Right cardiac atrium (tissue), 5 donors: ENCODE results near the gene HMGB1. TPM values are rescaled to one million over a fixed set of nuclear protein-coding genes. Genes with fewer than 3 reads are reported as not detected.
"Not testable (repeated sequence)": the region's sequence is repeated elsewhere in the genome, so short reads cannot be mapped to it uniquely, and the experiment has no call there.

Experiments
- ATAC-seq, 2 donors: fragments of 200-7000 bp; cut with Tn5 transposase; one replicate each; pipeline versions ENCODE4 v1.8.0 to v1.9.1; 2020; ENCODE audit warnings: moderate library complexity in 2 of 2, mild to moderate bottlenecking in 1 of 2
- DNase-seq, 3 donors: peaks; one replicate each; pipeline ENCODE4 v3.0.0-alpha.2; 2020
- H3K27ac ChIP-seq: one replicate; pipeline ENCODE4 v1.5.1; 2013; ENCODE audit warnings: mild to moderate bottlenecking, low read length, control low read depth, moderate library complexity
- H3K27me3 ChIP-seq: one replicate; pipeline ENCODE4 v1.6.1; 2013; ENCODE audit not compliant: control insufficient read depth, insufficient read depth
- H3K4me1 ChIP-seq: one replicate; pipeline ENCODE4 v1.6.1; 2013; ENCODE audit warnings: low read length; ENCODE audit not compliant: control insufficient read depth, insufficient read depth
- H3K4me3 ChIP-seq: one replicate; pipeline ENCODE4 v1.5.1; 2013; ENCODE audit warnings: low read length, control low read depth
- H3K9me3 ChIP-seq: one replicate; pipeline ENCODE4 v1.6.1; 2013; ENCODE audit warnings: low read length; ENCODE audit not compliant: control insufficient read depth
- WGBS: extraction: QIAGEN DNeasy Blood & Tissue Kit; methylation state at CpG from one replicate; pipeline ENCODE4 v1.1.7; 2013; 5-methylcytosine and 5-hydroxymethylcytosine counted together
- intact Hi-C, 4 donors: fragments of 100-400 bp; cut with DNase I; formaldehyde crosslinking; loops; one replicate each; pipeline versions ENCODE4 v1.11.0 to v1.14.0; 2022 to 2023
- polyA plus RNA-seq: library from polyadenylated mRNA; stranded (reverse); fragments of 200-250 nt; gene quantifications from one replicate; pipeline ENCODE4 v1.2.3, GENCODE V29; 2013
- total RNA-seq, 4 donors: library from RNA; stranded (reverse); fragmentation: NEBNext Ultra II Directional; extraction: Animal tissue kit (Norgen Biotek cat#: 25700); gene quantifications; one replicate each; pipeline ENCODE4 v1.2.1, GENCODE V29; 2021
- donor health status: healthy with polysubstance abuse.
- donor health status: DM: no; HTN: yes; CAD: no.
- donor health status: DM: no; HTN: no; CAD: no.
- donor health status: DM: no; HTN: yes; CAD: no; lungs with severe emphysema.
- donor health status: DM: yes; HTN: yes; CAD: no.

Gene HMGB1
- total and polyA plus RNA-seq, 5 donors, result 185 to 259 (median 198) TPM

DNA sequence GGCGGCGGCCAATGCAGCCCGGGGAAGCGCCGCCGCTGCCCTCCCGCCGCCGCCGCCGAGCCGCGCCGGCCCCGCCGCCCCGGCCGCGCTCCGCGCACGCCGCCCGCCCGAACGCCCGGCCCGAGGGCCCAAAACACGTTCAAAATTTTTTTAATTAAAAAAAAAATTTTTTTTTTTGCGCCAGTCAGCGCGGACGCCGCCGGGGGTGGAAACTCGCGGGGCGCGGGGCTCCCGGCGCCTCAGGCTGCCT is 468 bp downstream of the HMGB1 start:
- Histone ChIP-seq H3K27me3 (no peaks in the 10 kb centered on the region), H3K27ac (peak overlapping the region; percentile 99), H3K9me3 (no peaks in the 10 kb centered on the region), H3K4me3 (peak overlapping the region; percentile 99), H3K4me1 (no peaks in the 10 kb centered on the region)
- ATAC-seq (no peak), DNase-seq (no peak)
- intact Hi-C loops, result loop anchor here in 2 of 4 donors (10.0 kb wide), 2 partner anchors 60 to 150 kb away; partner anchors contain the start of gene USPL1 (in 2 of the 2)
- WGBS, result under 1% methylated on average over 41 of the region's 41 CpGs

GRCh38 chr13:30464496-30465342 is 1.0 kb downstream of the HMGB1 start:
- Histone ChIP-seq H3K9me3 (no peaks in the 10 kb centered on the region), H3K27ac (peak overlapping the region; percentile 99), H3K27me3 (no peaks in the 10 kb centered on the region), H3K4me1 (no peaks in the 10 kb centered on the region), H3K4me3 (peak overlapping the region; percentile 99)
- WGBS, result under 1% methylated on average over 90 of the region's 136 CpGs
- DNase-seq, result peak; percentile 79 to 92 (median 91)
- ATAC-seq, result peak; percentile 72 to 77
- intact Hi-C loops, result loop anchor here in 2 of 4 donors (5.0 to 10.0 kb wide), 3 partner anchors 60 to 332 kb away; partner anchors contain the start of gene USPL1 (in 2 of the 2)

DNA sequence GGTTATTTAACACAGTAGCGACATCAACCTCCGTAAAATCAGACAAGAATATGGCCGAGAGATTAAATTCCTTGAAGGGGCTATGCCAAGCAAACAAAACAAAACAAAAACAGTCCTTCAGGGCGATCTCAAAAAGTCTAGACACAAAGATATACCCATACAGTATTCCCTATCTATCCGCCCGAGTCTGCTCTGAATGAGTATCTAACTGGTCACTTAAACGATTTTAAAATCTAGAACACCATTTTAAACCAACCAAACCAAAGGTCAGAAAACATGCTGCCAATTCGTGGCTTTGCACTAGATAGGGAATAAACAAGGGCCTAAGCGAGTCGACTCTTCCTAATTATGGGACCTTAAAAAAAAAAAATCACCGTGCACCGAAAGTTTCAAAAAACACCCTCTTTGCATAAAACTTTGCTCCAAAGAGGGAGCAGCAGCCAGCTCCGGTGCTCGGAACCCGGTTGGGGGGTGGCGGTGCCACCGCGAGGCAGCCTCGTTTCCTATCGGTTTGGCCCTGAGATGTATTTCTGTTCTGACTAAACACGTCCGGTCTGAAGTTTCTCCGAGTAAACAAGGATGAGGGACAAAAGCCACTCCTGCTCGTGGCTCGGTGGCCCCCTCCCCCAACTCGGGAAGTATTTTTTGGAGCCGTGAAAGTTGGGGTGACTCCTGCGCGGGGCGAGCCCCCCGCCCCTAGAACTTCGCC is 1.8 kb downstream of the HMGB1 start:
- ATAC-seq (peak; percentile 3 to 43), DNase-seq (peak; percentile 61 to 84 (median 80))
- Histone ChIP-seq H3K4me3 (peak overlapping the region; percentile 99), H3K27ac (peak overlapping the region; percentile 76), H3K9me3 (no peaks in the 10 kb centered on the region), H3K27me3 (no peaks in the 10 kb centered on the region), H3K4me1 (no peaks in the 10 kb centered on the region)
- WGBS, result under 1% methylated on average over 32 of the region's 32 CpGs
- intact Hi-C loops, result loop anchor here in 2 of 4 donors (5.0 to 10.0 kb wide), 3 partner anchors 59 to 332 kb away; partner anchors contain the start of gene USPL1 (in 2 of the 2)

- not testable (repeated sequence) for H3K4me3 ChIP-seq, DNase-seq, H3K4me1 ChIP-seq, H3K27ac ChIP-seq, ATAC-seq, H3K9me3 ChIP-seq, H3K27me3 ChIP-seq
- intact Hi-C loops, result loop anchor here in 2 of 4 donors (5.0 to 10.0 kb wide), 3 partner anchors 57 to 329 kb away; partner anchors contain the start of gene USPL1 (in 2 of the 2)
- WGBS, result 81% methylated on average over 3 of the region's 3 CpGs
These were observed 4.3 kb downstream of the HMGB1 start for GRCh38 chr13:30461279-30462066.

DNA sequence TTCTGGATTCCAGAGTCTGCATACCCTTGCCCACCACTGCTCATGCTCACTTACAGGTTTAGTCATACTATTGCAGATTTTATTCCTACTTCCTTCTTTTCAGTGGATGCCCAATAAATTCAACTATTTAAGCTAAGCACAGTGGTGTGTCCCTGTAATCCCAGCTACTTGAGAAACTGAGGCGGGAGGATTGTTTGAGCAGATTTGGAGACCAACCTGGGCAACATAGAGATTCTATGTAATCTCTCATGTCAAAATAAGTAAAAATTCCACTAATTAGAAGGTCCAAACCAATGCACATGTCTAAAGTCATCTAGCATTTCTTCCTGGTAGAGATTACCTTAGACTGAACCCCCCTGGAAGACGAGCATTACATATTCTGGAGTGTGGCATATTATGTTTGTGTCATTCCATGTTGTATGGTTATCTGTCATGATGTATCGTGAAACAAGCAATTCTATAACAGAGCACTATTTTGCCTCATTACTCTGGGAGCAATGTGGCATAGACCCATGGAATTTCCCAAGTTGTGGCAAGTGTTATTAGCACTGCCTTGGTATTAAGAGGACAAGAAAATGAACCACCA is 8.3 kb downstream of the HMGB1 start:
- H3K9me3 ChIP-seq, result no peaks in the 10 kb centered on the region
- no peak overlapping the region for H3K27ac ChIP-seq
- H3K4me1 ChIP-seq, result no peaks in the 10 kb centered on the region
- DNase-seq (no peak), ATAC-seq (no peak)
- no peaks in the 10 kb centered on the region for H3K27me3 ChIP-seq
- H3K4me3 ChIP-seq, result no peak overlapping the region
- WGBS, result 80% methylated on average over 3 of the region's 3 CpGs
- intact Hi-C loops, result loop anchor here in 1 of 4 donors (10.0 kb wide), 1 partner anchor 323 kb away; no protein-coding TSS in a partner anchor

DNA sequence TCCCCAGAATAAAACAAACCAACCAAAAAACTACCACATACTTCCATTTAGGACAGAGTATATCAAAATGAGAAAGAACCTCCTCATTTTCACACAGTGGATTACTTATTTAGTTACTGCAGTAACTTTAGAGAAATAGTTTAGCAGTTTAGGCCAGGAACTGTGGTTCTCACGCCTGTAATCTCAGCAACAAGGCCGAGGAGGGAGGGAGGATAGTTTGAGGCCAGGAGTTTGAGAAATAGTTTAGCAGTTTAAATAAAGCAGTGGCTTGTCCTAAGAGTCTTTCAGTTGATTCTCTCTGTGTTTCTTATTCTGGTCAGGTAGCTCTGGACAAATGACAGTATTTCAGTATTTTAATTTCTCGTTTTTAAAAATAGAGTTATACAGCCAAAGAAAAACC is 9.4 kb downstream of the HMGB1 start:
- Histone ChIP-seq H3K27ac (no peak overlapping the region), H3K4me1 (no peaks in the 10 kb centered on the region), H3K27me3 (no peaks in the 10 kb centered on the region), H3K9me3 (no peaks in the 10 kb centered on the region), H3K4me3 (no peak overlapping the region)
- DNase-seq, result no peak
- intact Hi-C loops, result loop anchor here in 1 of 4 donors (10.0 kb wide), 1 partner anchor 321 kb away; no protein-coding TSS in a partner anchor
- 44% methylated on average over 3 of the region's 3 CpGs for WGBS
- ATAC-seq, result peak in 1 of 2 donors; percentile 54

GRCh38 chr13:30454991-30455390 is 10.7 kb downstream of the HMGB1 start:
- DNase-seq, result peak in 1 of 3 donors; percentile 12
- no peak overlapping the region for H3K4me3 ChIP-seq
- WGBS, result 83% methylated on average over 2 of the region's 2 CpGs
- no peak overlapping the region for H3K27ac ChIP-seq
- H3K9me3 ChIP-seq, result no peaks in the 10 kb centered on the region
- intact Hi-C loops, result loop anchor here in 1 of 4 donors (10.0 kb wide), 1 partner anchor 320 kb away; no protein-coding TSS in a partner anchor
- ATAC-seq, result peak in 1 of 2 donors; percentile 19
- no peaks in the 10 kb centered on the region for H3K4me1 ChIP-seq
- no peaks in the 10 kb centered on the region for H3K27me3 ChIP-seq

DNA sequence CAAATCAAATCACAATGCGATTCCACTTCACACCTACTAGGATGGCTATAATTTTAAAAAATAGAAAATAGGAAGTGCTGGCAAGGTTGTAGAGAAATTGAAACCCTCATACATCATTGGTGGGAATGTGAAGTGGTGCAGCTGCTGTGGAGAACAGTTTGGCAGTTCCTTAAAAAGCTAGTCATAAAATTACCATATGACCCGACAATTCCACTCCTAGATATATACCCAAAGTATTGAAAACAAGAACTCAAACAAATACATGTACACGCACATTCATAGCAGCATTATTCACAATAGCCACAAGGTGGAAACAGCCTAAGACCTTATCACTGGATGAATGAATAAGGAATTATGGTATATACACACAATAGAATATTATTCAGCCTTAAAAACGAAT is 12.0 kb downstream of the HMGB1 start:
- no peak for DNase-seq
- H3K4me1 ChIP-seq, result no peaks in the 10 kb centered on the region
- 89% methylated on average over 4 of the region's 4 CpGs for WGBS
- intact Hi-C loops, result loop anchor here in 1 of 4 donors (10.0 kb wide), 1 partner anchor 319 kb away; no protein-coding TSS in a partner anchor
- no peaks in the 10 kb centered on the region for H3K27me3 ChIP-seq
- no peaks in the 10 kb centered on the region for H3K9me3 ChIP-seq
- no peak overlapping the region for H3K27ac ChIP-seq
- H3K4me3 ChIP-seq, result no peak overlapping the region
- no peak for ATAC-seq

DNA sequence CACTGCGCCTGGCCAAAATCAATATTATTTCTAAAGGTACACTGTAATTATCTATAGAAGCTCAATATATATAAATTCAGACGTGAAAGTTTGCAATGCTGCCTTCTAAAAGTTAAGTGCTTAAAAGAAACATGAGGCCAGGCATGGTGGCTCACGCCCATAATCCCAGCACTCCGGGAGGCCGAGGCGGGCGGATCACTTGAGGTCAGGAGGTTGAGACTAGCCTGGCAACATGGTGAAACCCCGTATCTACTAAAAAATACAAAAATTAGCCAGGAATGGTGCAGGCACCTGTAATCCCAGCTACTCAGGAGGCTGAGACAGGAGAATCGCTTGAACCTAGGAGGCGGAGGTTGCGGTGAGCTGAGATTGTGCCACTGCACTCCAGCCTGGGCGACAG is 14.3 kb downstream of the HMGB1 start:
- DNase-seq, ATAC-seq, H3K4me3 ChIP-seq, H3K27me3 ChIP-seq, H3K9me3 ChIP-seq, H3K27ac ChIP-seq, H3K4me1 ChIP-seq: not testable (repeated sequence)
- WGBS, result 95% methylated on average over 12 of the region's 12 CpGs
- intact Hi-C loops, result loop anchor here in 1 of 4 donors (10.0 kb wide), 1 partner anchor 317 kb away; no protein-coding TSS in a partner anchor

- ATAC-seq (no peak), DNase-seq (no peak)
- Histone ChIP-seq H3K27me3 (no peaks in the 10 kb centered on the region), H3K9me3 (no peaks in the 10 kb centered on the region), H3K4me1 (peaks cover 3% of the 10 kb centered on the region), H3K27ac (no peak overlapping the region), H3K4me3 (no peak overlapping the region)
- 99% methylated on average over 2 of the region's 2 CpGs for WGBS
- intact Hi-C loops, result loop anchor here in 1 of 4 donors (10.0 kb wide), 1 partner anchor 315 kb away; no protein-coding TSS in a partner anchor
These were observed 15.7 kb downstream of the HMGB1 start for GRCh38 chr13:30450066-30450465.
